Kidney epithelial cell (primary cell): ENCODE measurements around the gene STXBP4. TPM values are rescaled to one million over a fixed set of nuclear protein-coding genes. Genes with fewer than 3 reads are reported as not detected.
A peak's percentile ranks its signal among the peaks of the same experiment; 100 is the strongest.

Source experiments
- DNase-seq: peaks from one replicate; pipeline ENCODE4 v3.0.0-alpha.2; 2010; ENCODE audit warnings: low read depth
- H3K27me3 ChIP-seq: 2 replicates; pipeline ENCODE4 v1.6.0; 2011; ENCODE audit warnings: low read length; ENCODE audit not compliant: control insufficient read depth, insufficient read depth
- H3K36me3 ChIP-seq: 2 replicates; pipeline ENCODE4 v1.5.1; 2011; ENCODE audit warnings: low read length; ENCODE audit not compliant: control insufficient read depth, insufficient read depth
- H3K4me3 ChIP-seq: 2 replicates; pipeline ENCODE4 v1.5.1; 2011; ENCODE audit warnings: low read depth, mild to moderate bottlenecking, control low read depth, low read length
- CTCF ChIP-seq: IDR thresholded peaks from 2 replicates; pipeline ENCODE4 v1.5.1; 2011; ENCODE audit warnings: mild to moderate bottlenecking, moderate library complexity, low read length, control low read depth, inconsistent platforms; ENCODE audit not compliant: insufficient read depth, poor library complexity, severe bottlenecking
- total RNA-seq: library from RNA; depleted of rRNA; stranded (reverse); fragments of >200 nt; gene quantifications from 2 replicates; pipeline ENCODE4 v1.2.3, GENCODE V29; 2015

The STXBP4 gene
- total RNA-seq, 1 donor from 2014 or later: 40.1 TPM

- TF ChIP-seq CTCF: no peak
- H3K36me3 ChIP-seq: no peaks in the 10 kb centered on the region
- no peak overlapping the region for H3K4me3 ChIP-seq
- no peaks in the 10 kb centered on the region for H3K27me3 ChIP-seq
- DNase-seq: no peak
Observed at GRCh38 chr17:55037828-55038227, 69.3 kb downstream of the STXBP4 start.

DNA sequence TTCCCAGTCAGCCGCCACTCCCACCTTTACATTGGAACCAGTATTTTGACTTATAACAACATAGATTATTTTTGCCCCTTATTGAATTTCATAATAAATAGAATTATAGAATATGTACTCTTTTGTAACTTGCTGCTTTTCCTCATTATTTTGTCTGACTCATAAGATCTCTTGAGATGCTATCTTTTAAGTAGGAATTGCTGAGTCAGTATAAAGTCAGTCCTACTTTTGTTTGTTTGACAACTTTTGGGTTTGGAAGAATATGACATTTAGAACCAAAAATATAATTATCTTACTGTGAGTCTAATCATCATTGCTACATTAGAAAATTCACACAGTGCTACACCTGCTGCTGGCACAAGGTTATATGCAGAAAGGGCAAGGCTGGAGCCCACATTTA lies 69.7 kb downstream of the STXBP4 start:
- Histone ChIP-seq H3K4me3 (no peak overlapping the region), H3K27me3 (no peaks in the 10 kb centered on the region), H3K36me3 (no peaks in the 10 kb centered on the region)
- no peak for TF ChIP-seq CTCF
- no peak for DNase-seq

DNA sequence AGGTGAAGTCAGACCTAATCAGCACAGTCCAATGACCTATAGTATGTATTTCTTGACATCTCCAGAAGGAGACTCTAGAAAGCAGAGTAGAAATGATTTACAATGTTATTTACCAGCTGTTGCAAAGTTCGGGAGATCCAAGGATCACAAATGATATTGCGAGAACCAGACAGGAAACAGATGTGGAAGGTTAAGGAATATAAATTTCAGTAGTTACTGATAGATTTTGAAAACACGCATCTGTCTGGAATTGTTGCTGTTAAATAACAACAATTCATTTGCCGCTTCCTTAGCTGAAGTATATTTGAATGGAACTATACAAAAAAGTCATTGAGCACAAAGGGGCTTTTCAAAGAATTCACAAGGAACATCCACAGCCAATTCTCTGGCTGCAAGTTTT lies 72.0 kb downstream of the STXBP4 start:
- no peak overlapping the region for H3K4me3 ChIP-seq
- no peaks in the 10 kb centered on the region for H3K27me3 ChIP-seq
- DNase-seq: no peak
- no peaks in the 10 kb centered on the region for H3K36me3 ChIP-seq
- TF ChIP-seq CTCF: no peak

DNA sequence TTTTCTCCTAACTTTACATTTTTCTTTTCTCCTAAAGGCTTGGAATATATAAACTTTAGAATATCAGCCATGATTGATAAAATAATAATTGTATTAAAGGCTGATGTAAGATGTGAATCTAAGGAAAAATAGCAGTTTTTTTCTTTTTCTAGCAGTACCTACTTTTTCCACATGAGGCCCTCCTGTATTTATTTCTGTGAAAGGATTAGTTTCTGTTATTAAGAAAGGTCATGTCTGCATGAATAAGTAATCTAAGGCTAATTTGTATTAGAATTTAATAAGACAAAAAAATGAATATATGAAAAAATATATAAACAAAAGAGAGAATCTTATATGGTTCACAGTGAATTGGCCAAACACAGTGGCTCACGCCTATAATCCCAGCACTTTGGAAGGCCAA lies 85.3 kb downstream of the STXBP4 start:
- Histone ChIP-seq H3K36me3 (no peaks in the 10 kb centered on the region), H3K27me3 (no peaks in the 10 kb centered on the region), H3K4me3 (no peak overlapping the region)
- TF ChIP-seq CTCF: peak; percentile 28
- DNase-seq: no peak

GRCh38 chr17:55054429-55054828 lies 85.9 kb downstream of the STXBP4 start:
- Histone ChIP-seq H3K36me3 (no peaks in the 10 kb centered on the region), H3K4me3 (no peak overlapping the region), H3K27me3 (no peaks in the 10 kb centered on the region)
- no peak for DNase-seq
- no peak for TF ChIP-seq CTCF

GRCh38 chr17:55056526-55056925 lies 88.0 kb downstream of the STXBP4 start:
- H3K4me3 ChIP-seq: no peak overlapping the region
- no peaks in the 10 kb centered on the region for H3K27me3 ChIP-seq
- no peak for DNase-seq
- H3K36me3 ChIP-seq: no peaks in the 10 kb centered on the region
- no peak for TF ChIP-seq CTCF
